GM19238 (cell line): ENCODE results near the gene LHX3.

ENCODE experiments used
- DNase-seq: peaks from one replicate; pipeline ENCODE4 v3.0.0; 2011; ENCODE audit warnings: low spot score; ENCODE audit not compliant: insufficient read length

Gene LHX3

GRCh38 chr9:136204838-136205706 is at the start of gene LHX3:
Gene LHX3, minus strand, starts transcription at chr9:136205128. Its CDS starts 116 bp downstream, at chr9:136205012.
- no peak for DNase-seq

GRCh38 chr9:136253246-136254130 is 48.6 kb upstream of the LHX3 start:
- no peak for DNase-seq

GRCh38 chr9:136252846-136253245 is 47.9 kb upstream of the LHX3 start:
- DNase-seq = no peak

- DNase-seq = no peak
These were observed 47.4 kb upstream of the LHX3 start for GRCh38 chr9:136252281-136252680.

- DNase-seq = no peak
These were observed 46.6 kb upstream of the LHX3 start for GRCh38 chr9:136251264-136252115.

- DNase-seq = no peak
These were observed 45.7 kb upstream of the LHX3 start for GRCh38 chr9:136250676-136251075.

GRCh38 chr9:136249877-136250559 is 45.1 kb upstream of the LHX3 start:
- no peak for DNase-seq

GRCh38 chr9:136248951-136249876 is 44.3 kb upstream of the LHX3 start:
- DNase-seq = no peak

GRCh38 chr9:136247947-136248637 is 43.2 kb upstream of the LHX3 start:
- DNase-seq = no peak

- no peak for DNase-seq
These were observed 42.6 kb upstream of the LHX3 start for GRCh38 chr9:136247551-136247916.

- no peak for DNase-seq
These were observed 42.1 kb upstream of the LHX3 start for GRCh38 chr9:136246849-136247550.

- DNase-seq = peak; percentile 88
These were observed 40.6 kb upstream of the LHX3 start, which contains the start of gene QSOX2 for GRCh38 chr9:136245219-136246150. Gene QSOX2, minus strand, starts transcription at chr9:136245812. Its CDS starts 9 bp downstream, at chr9:136245803.

- DNase-seq = no peak
These were observed 40.0 kb upstream of the LHX3 start for GRCh38 chr9:136244969-136245218.

GRCh38 chr9:136244122-136244968 is 39.4 kb upstream of the LHX3 start:
- peak; percentile 66 for DNase-seq

GRCh38 chr9:136243631-136244030 is 38.7 kb upstream of the LHX3 start:
- DNase-seq = no peak

GRCh38 chr9:136242918-136243525 is 38.1 kb upstream of the LHX3 start:
- DNase-seq = no peak
